Sigmoid colon (tissue), 7 donors: ENCODE data around the gene CIART. TPM values are rescaled to one million over a fixed set of nuclear protein-coding genes. Genes with fewer than 3 reads are reported as not detected.

ENCODE experiments used
- DNase-seq: peaks from one replicate; pipeline ENCODE4 v3.0.0-alpha.2; 2019
- H3K27ac ChIP-seq, 4 donors: fragments of 200-600 bp; sonication (generic); one replicate each; pipeline ENCODE4 v1.5.1; 2016 to 2019; ENCODE audit warnings: mild to moderate bottlenecking in 1 of 4
- H3K27me3 ChIP-seq, 3 donors: fragments of 200-600 bp; sonication (generic); one replicate each; pipeline ENCODE4 v1.5.1; 2019; ENCODE audit warnings: mild to moderate bottlenecking in 1 of 3
- H3K36me3 ChIP-seq, 4 donors: fragments of 200-600 bp; sonication (generic); one replicate each; pipeline ENCODE4 v1.5.1; 2016 to 2019
- H3K4me1 ChIP-seq, 4 donors: fragments of 200-600 bp; sonication (generic); one replicate each; pipeline ENCODE4 v1.5.1; 2017 to 2019
- H3K4me3 ChIP-seq, 4 donors: fragments of 200-600 bp; sonication (generic); one replicate each; pipeline ENCODE4 v1.5.1; 2017 to 2019; ENCODE audit warnings: mild to moderate bottlenecking in 2 of 4, moderate library complexity in 1 of 4
- H3K9me3 ChIP-seq, 4 donors: fragments of 200-600 bp in 3 of 4; sonication (generic) in 3 of 4; one replicate each; pipeline versions ENCODE4 v1.5.1 to v1.6.1; 2013 to 2019
- EP300 ChIP-seq, 4 donors: sonication (generic); formaldehyde crosslinking; IDR thresholded peaks; one replicate each; pipeline ENCODE4 v1.6.1; 2017; ENCODE audit warnings: antibody characterized with exemption in 4 of 4
- POLR2A ChIP-seq, 2 donors: fragments of 450-650 bp; IDR thresholded peaks; one replicate each; pipeline ENCODE4 v1.6.1; 2016; ENCODE audit warnings: antibody characterized with exemption in 2 of 2, mild to moderate bottlenecking in 2 of 2, moderate library complexity in 2 of 2
- POLR2AphosphoS5 ChIP-seq, 4 donors: sonication (generic); formaldehyde crosslinking; IDR thresholded peaks; one replicate each; pipeline ENCODE4 v1.6.1; 2017; ENCODE audit warnings: antibody characterized with exemption in 4 of 4
- WGBS, 2 donors: extraction: QIAGEN DNeasy Blood & Tissue Kit; methylation state at CpG; one replicate each; pipeline ENCODE4 v1.1.7; 2013; 5-methylcytosine and 5-hydroxymethylcytosine counted together
- intact Hi-C: fragments of 100-400 bp; cut with DNase I; formaldehyde crosslinking; loops from one replicate; pipeline ENCODE4 v1.15.1; 2023
- polyA plus RNA-seq, 3 donors: library from polyadenylated mRNA; stranded (reverse); fragments of 200-250 nt; gene quantifications; one replicate each; pipeline ENCODE4 v1.2.3, GENCODE V29; 2013
- total RNA-seq, 4 donors: library from RNA; depleted of rRNA; stranded (reverse); fragments of >200 nt; gene quantifications; one replicate each; pipeline ENCODE4 v1.1.0, GENCODE V29; 2016
- TF ChIP-seq, protein P1 (sequence below), 4 experiments: fragments of 450-650 bp in 3 of 4; fragments of 200-600 bp in 1 of 4; IDR thresholded peaks; one replicate each; pipeline ENCODE4 v1.5.1; 2016 to 2019; ENCODE audit warnings: antibody characterized with exemption in 4 of 4, mild to moderate bottlenecking in 3 of 4, moderate library complexity in 2 of 4
- donor health status: healthy with polysubstance abuse.
- donor health status: Bipolar disorder and iron deficiency.
- donor health status: healthy.

CIART gene
- total and polyA plus RNA-seq, 7 donors = 2.5 to 15.3 (median 11.9) TPM; not detected in 1

DNA sequence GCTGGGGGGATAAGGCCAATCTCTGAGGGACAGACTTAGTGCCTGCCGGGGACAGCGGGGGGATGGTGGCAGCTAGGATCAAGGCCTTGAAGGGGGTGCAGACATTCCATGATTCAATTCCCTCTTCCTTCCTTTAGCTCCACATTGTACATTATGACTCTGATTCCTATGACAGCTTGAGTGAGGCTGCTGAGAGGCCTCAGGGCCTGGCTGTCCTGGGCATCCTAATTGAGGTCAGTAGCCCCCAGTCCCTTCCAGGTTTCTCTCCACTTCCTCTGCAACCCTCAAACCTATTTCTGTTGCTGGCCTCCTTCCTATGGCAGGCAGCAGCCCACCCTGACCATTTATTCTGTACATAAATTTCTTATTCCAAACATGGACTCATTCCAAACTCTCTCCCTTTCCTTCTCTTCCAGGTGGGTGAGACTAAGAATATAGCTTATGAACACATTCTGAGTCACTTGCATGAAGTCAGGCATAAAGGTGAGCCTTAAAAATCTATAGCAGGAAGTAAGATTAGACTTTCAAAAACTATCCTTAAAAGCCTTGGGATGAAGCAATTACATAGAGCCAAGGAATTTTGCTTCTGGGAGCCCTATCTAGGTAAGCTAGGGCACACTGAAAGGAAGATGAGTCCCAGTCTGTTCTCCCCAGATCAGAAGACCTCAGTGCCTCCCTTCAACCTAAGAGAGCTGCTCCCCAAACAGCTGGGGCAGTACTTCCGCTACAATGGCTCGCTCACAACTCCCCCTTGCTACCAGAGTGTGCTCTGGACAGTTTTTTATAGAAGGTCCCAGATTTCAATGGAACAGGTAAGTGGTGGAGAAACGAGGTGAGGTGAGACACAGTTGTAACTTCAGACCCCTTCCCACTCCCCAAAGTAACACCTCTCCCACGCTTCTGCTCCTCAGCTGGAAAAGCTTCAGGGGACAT lies 19.7 kb upstream of the CIART start:
- 85% methylated on average over 6 of the region's 6 CpGs for WGBS, 2 donors
- H3K27me3 ChIP-seq = peaks cover 0 to 13% (median 0%) of the 10 kb centered on the region in 3 donors
- H3K9me3 ChIP-seq = no peaks in the 10 kb centered on the region
- peaks cover 9 to 33% (median 30%) of the 10 kb centered on the region in 4 donors for H3K36me3 ChIP-seq
- DNase-seq = peak; percentile 27
- TF ChIP-seq POLR2AphosphoS5 (IDR thresholded peaks at IDR 0.05) (no peak), POLR2A (IDR thresholded peaks at IDR 0.05) (no peak), EP300 (IDR thresholded peaks at IDR 0.05) (no peak)
- TF ChIP-seq, protein P1, sequence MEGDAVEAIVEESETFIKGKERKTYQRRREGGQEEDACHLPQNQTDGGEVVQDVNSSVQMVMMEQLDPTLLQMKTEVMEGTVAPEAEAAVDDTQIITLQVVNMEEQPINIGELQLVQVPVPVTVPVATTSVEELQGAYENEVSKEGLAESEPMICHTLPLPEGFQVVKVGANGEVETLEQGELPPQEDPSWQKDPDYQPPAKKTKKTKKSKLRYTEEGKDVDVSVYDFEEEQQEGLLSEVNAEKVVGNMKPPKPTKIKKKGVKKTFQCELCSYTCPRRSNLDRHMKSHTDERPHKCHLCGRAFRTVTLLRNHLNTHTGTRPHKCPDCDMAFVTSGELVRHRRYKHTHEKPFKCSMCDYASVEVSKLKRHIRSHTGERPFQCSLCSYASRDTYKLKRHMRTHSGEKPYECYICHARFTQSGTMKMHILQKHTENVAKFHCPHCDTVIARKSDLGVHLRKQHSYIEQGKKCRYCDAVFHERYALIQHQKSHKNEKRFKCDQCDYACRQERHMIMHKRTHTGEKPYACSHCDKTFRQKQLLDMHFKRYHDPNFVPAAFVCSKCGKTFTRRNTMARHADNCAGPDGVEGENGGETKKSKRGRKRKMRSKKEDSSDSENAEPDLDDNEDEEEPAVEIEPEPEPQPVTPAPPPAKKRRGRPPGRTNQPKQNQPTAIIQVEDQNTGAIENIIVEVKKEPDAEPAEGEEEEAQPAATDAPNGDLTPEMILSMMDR (IDR thresholded peaks at IDR 0.05) = no peak
- H3K27ac ChIP-seq = peak overlapping the region in 1 of 4 donors; percentile 2
- H3K4me3 ChIP-seq = no peak overlapping the region
- peaks cover 0 to 32% (median 10%) of the 10 kb centered on the region in 4 donors for H3K4me1 ChIP-seq
- intact Hi-C loops = no loop called here

DNA sequence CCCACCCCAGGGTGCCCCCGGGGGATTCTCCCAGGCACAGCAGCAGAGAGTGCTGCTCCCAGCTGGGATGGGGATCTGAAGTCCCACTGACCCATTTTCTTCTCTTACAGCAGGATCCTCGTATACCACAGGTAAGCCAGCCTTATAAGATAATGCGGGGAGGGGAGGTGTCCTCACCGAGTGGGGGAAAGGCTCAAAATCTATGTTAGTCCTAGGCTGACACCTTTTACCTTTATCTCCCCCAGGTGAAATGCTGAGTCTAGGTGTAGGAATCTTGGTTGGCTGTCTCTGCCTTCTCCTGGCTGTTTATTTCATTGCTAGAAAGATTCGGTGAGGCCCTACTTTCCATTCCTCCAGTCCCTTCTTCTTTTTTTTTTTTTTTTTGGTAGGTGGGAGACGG lies 18.8 kb upstream of the CIART start:
- H3K36me3 ChIP-seq = peaks cover 9 to 33% (median 30%) of the 10 kb centered on the region in 4 donors
- intact Hi-C loops = no loop called here
- no peak overlapping the region for H3K4me3 ChIP-seq
- H3K4me1 ChIP-seq = peaks cover 0 to 30% (median 14%) of the 10 kb centered on the region in 4 donors
- peaks cover 0 to 8% (median 0%) of the 10 kb centered on the region in 3 donors for H3K27me3 ChIP-seq
- WGBS, 2 donors = 80 to 84% methylated on average over 6 of the region's 6 CpGs
- H3K9me3 ChIP-seq = no peaks in the 10 kb centered on the region
- no peak for TF ChIP-seq POLR2A (IDR thresholded peaks at IDR 0.05)
- TF ChIP-seq, protein P1 (IDR thresholded peaks at IDR 0.05) = no peak
- TF ChIP-seq POLR2AphosphoS5 (IDR thresholded peaks at IDR 0.05) = no peak
- TF ChIP-seq EP300 (IDR thresholded peaks at IDR 0.05) = no peak
- peak; percentile 26 for DNase-seq
- no peak overlapping the region for H3K27ac ChIP-seq

DNA sequence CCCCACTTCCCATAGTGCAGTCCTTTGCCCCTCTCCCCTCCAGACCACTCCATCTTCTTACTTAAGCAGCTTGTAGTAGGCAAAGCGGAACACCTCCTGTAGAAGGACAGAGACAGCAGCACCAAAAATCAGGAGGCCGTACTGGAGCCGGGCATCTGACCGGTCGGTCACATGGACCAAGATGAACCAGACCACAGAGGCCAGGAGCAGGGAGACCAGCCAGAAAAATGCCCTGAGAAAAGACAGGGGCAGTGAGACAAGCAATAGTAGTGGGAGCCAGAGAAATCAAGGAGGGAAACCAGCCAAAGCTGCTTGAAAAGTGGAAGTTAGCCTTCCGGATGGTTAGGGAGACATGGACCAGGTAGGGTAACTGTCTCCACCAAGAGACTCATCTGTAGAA lies 14.5 kb upstream of the CIART start:
- Histone ChIP-seq H3K36me3 (peaks cover 9 to 33% (median 30%) of the 10 kb centered on the region in 4 donors), H3K27ac (peak overlapping the region; percentile 93 to 98 (median 96)), H3K27me3 (no peaks in the 10 kb centered on the region), H3K9me3 (no peaks in the 10 kb centered on the region), H3K4me1 (peaks cover 0 to 28% (median 21%) of the 10 kb centered on the region in 4 donors), H3K4me3 (peak overlapping the region; percentile 81 to 97 (median 87))
- 25 to 38% methylated on average over 6 of the region's 6 CpGs for WGBS, 2 donors
- intact Hi-C loops = loop anchor here (5.0 kb wide), 1 partner anchor 56 kb away; no protein-coding TSS in a partner anchor
- no peak for TF ChIP-seq POLR2AphosphoS5 (IDR thresholded peaks at IDR 0.05)
- TF ChIP-seq EP300 (IDR thresholded peaks at IDR 0.05) = no peak
- TF ChIP-seq, protein P1 (IDR thresholded peaks at IDR 0.05) = no peak
- no peak for TF ChIP-seq POLR2A (IDR thresholded peaks at IDR 0.05)
- DNase-seq = peak; percentile 55

DNA sequence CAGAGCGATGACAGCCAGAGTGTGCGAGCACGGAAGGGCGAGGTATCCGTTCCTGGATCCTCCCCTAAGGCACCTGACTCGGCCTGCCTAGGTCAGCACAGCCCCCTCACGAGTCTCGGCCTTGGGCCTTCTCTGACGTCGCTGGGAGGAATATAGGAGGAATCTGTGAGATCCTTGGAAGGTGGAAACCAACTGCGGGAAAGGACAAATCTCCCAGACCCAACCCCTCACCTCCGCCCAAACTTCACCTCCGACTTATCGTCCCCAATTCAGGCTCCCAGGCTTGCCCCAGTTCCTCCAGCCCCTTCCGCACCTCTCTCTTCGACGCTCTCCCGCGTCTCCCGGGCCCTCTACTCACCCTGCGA lies 14.0 kb upstream of the CIART start:
- TF ChIP-seq POLR2AphosphoS5 (IDR thresholded peaks at IDR 0.05) (peak in 1 of 4 donors; percentile 18), EP300 (IDR thresholded peaks at IDR 0.05) (no peak)
- peak; percentile 75 for DNase-seq
- Histone ChIP-seq H3K27me3 (no peaks in the 10 kb centered on the region), H3K36me3 (peaks cover 9 to 33% (median 30%) of the 10 kb centered on the region in 4 donors), H3K27ac (peak overlapping the region; percentile 93 to 98 (median 96)), H3K4me1 (peaks cover 0 to 32% (median 23%) of the 10 kb centered on the region in 4 donors), H3K9me3 (no peaks in the 10 kb centered on the region), H3K4me3 (peak overlapping the region; percentile 81 to 97 (median 87))
- intact Hi-C loops = loop anchor here (5.0 kb wide), 1 partner anchor 56 kb away; no protein-coding TSS in a partner anchor
- WGBS, 2 donors = 0 to 1% methylated on average over 21 of the region's 21 CpGs
